Myocyte (in vitro differentiated cells): ENCODE results near the gene MED28. TPM values are rescaled to one million over a fixed set of nuclear protein-coding genes. Genes with fewer than 3 reads are reported as not detected.
"Not testable (repeated sequence)": the region's sequence is repeated elsewhere in the genome, so short reads cannot be mapped to it uniquely, and the experiment has no call there.

Experiments used
- DNase-seq: peaks from one replicate; pipeline ENCODE4 v3.0.0-alpha.2; 2012; ENCODE audit warnings: low read depth
- polyA plus RNA-seq: library from polyadenylated mRNA; unstranded; fragments of >200 nt; gene quantifications from one replicate; pipeline ENCODE4 v1.2.1, GENCODE V29; 2012; ENCODE audit warnings: missing spikeins
- total RNA-seq: library from RNA; depleted of rRNA; stranded (reverse); fragments of >200 nt; gene quantifications from 2 replicates; pipeline ENCODE4 v1.2.3, GENCODE V29; 2014

MED28 gene
- total RNA-seq: 5.5 and 7.5 TPM in 2 replicates
- polyA plus RNA-seq: 40.5 TPM

- DNase-seq: peak; percentile 97
These were observed at the start of gene MED28 for GRCh38 chr4:17614416-17615299. Gene MED28, plus strand, starts transcription at chr4:17614641. Its CDS starts 14 bp downstream, at chr4:17614655.

GRCh38 chr4:17565846-17566245 is 48.6 kb upstream of the MED28 start:
- no peak for DNase-seq

GRCh38 chr4:17567271-17567670 is 47.2 kb upstream of the MED28 start:
- DNase-seq: no peak

GRCh38 chr4:17574206-17574605 is 40.2 kb upstream of the MED28 start:
- no peak for DNase-seq

- not testable (repeated sequence) for DNase-seq
These were observed 39.3 kb upstream of the MED28 start for GRCh38 chr4:17575177-17575576.

- DNase-seq: peak; percentile 96
These were observed 37.3 kb upstream of the MED28 start, which contains the start of gene LAP3 for GRCh38 chr4:17576932-17577664. Gene LAP3, plus strand, starts transcription at chr4:17577198. Its CDS starts 268 bp downstream, at chr4:17577466.

GRCh38 chr4:17577665-17578481 is 36.6 kb upstream of the MED28 start:
- DNase-seq: peak; percentile 28

GRCh38 chr4:17578482-17578891 is 36.0 kb upstream of the MED28 start:
- DNase-seq: no peak

GRCh38 chr4:17580969-17581368 is 33.5 kb upstream of the MED28 start:
- peak; percentile 39 for DNase-seq

GRCh38 chr4:17583276-17583675 is 31.2 kb upstream of the MED28 start:
- no peak for DNase-seq

- no peak for DNase-seq
These were observed 30.5 kb upstream of the MED28 start for GRCh38 chr4:17583941-17584340.

GRCh38 chr4:17584521-17585213 is 29.8 kb upstream of the MED28 start:
- DNase-seq: no peak

- peak; percentile 15 for DNase-seq
These were observed 27.2 kb upstream of the MED28 start for GRCh38 chr4:17587094-17587822.

- DNase-seq: no peak
These were observed 25.1 kb upstream of the MED28 start for GRCh38 chr4:17589355-17589754.

GRCh38 chr4:17595471-17596005 is 18.9 kb upstream of the MED28 start:
- no peak for DNase-seq

- DNase-seq: no peak
These were observed 16.9 kb upstream of the MED28 start for GRCh38 chr4:17597517-17597916.

- no peak for DNase-seq
These were observed 14.6 kb upstream of the MED28 start for GRCh38 chr4:17599826-17600225.

GRCh38 chr4:17605236-17605635 is 9.2 kb upstream of the MED28 start:
- DNase-seq: no peak

GRCh38 chr4:17613761-17614415 is 553 bp upstream of the MED28 start:
- no peak for DNase-seq
